MCF 10A (cell line): ENCODE results near the gene PLA2G6. TPM values are rescaled to one million over a fixed set of nuclear protein-coding genes. Genes with fewer than 3 reads are reported as not detected.
"Not testable (repeated sequence)": the region's sequence is repeated elsewhere in the genome, so short reads cannot be mapped to it uniquely, and the experiment has no call there.

Source experiments
- BruUV-seq: library from RNA; stranded (reverse); fragments of 400-500 nt; replicated peaks from 2 replicates; lab custom pipeline; 2021; lab: Mats Ljungman, UMichigan
- CTCF ChIA-PET: fragments of 300-600 bp; sonication (Branson Sonifier 250); formaldehyde crosslinking; extraction: SDS; loops from one replicate; lab custom pipeline; 2021; ENCODE audit warnings: antibody characterized with exemption, inconsistent platforms; lab: Yijun Ruan, JAX
- POLR2A ChIA-PET: fragments of 300-600, 350-650 bp; sonication (Branson Sonifier 250); formaldehyde crosslinking; extraction: SDS; loops from one replicate; lab custom pipeline; 2020; ENCODE audit warnings: antibody characterized with exemption, inconsistent platforms; lab: Yijun Ruan, JAX
- DNase-seq: peaks from one replicate; pipeline ENCODE4 v3.0.0-alpha.2; 2018; ENCODE audit not compliant: unreplicated experiment
- H3K27ac Mint-ChIP-seq: one replicate; pipeline ENCODE4 v1.8.0; 2022; ENCODE audit warnings: mild to moderate bottlenecking, low read depth, mixed read lengths; ENCODE audit not compliant: unreplicated experiment
- H3K27me3 Mint-ChIP-seq: one replicate; pipeline ENCODE4 v1.8.0; 2022; ENCODE audit warnings: mixed read lengths; ENCODE audit not compliant: insufficient read depth, unreplicated experiment
- H3K36me3 Mint-ChIP-seq: one replicate; pipeline ENCODE4 v1.8.0; 2022; ENCODE audit warnings: mild to moderate bottlenecking, moderate library complexity, mixed read lengths; ENCODE audit not compliant: insufficient read depth, unreplicated experiment
- H3K4me1 Mint-ChIP-seq: one replicate; pipeline ENCODE4 v1.8.0; 2022; ENCODE audit warnings: mixed read lengths; ENCODE audit not compliant: insufficient read depth, unreplicated experiment
- H3K4me3 Mint-ChIP-seq: one replicate; pipeline ENCODE4 v1.8.0; 2022; ENCODE audit warnings: mild to moderate bottlenecking, moderate library complexity, mixed read lengths; ENCODE audit not compliant: unreplicated experiment
- H3K9me3 Mint-ChIP-seq: one replicate; pipeline ENCODE4 v1.8.0; 2022; ENCODE audit warnings: mixed read lengths; ENCODE audit not compliant: unreplicated experiment
- CTCF ChIP-seq: fragments of 200-600 bp; IDR thresholded peaks from one replicate; pipeline ENCODE4 v1.8.0; 2022; ENCODE audit warnings: antibody characterized with exemption, mild to moderate bottlenecking; ENCODE audit not compliant: unreplicated experiment
- intact Hi-C: fragments of 100-400 bp; cut with micrococcal nuclease; formaldehyde crosslinking; loops from 2 replicates; pipeline ENCODE4 v1.14.1; 2022
- total RNA-seq: library from RNA; stranded (reverse); gene quantifications from 2 replicates; pipeline ENCODE4 v1.2.3, GENCODE V29; 2022

Gene PLA2G6
- total RNA-seq, 1 experiment from 2014 or later = 37.5 TPM

- DNase-seq = peak; percentile 85
- intact Hi-C loops = loop anchor here (1.0 kb wide), 1 partner anchor 64 kb away; no protein-coding TSS in a partner anchor
- Mint-ChIP-seq H3K9me3 (no peaks in the 10 kb centered on the region), H3K27ac (peak overlapping the region; percentile 99), H3K27me3 (no peaks in the 10 kb centered on the region), H3K36me3 (peaks cover 12% of the 10 kb centered on the region), H3K4me1 (peaks cover 43% of the 10 kb centered on the region), H3K4me3 (peak overlapping the region; percentile 24)
- no peak for TF ChIP-seq CTCF
- POLR2A ChIA-PET = interaction anchor here (0.7 to 8.5 kb wide), 14 partner anchors 26 to 221 kb away, joined by 3 to 134 read pairs (median 4); partner anchors contain the start of gene MAFF
- no TSS peak for BruUV-seq
- CTCF ChIA-PET = interaction anchor here (0.5 to 1.4 kb wide), 7 partner anchors 12 to 126 kb away, joined by 3 to 4 read pairs (median 3); no protein-coding TSS in a partner anchor
These were observed 3.6 kb downstream of the PLA2G6 start for GRCh38 chr22:38177926-38178604.

DNA sequence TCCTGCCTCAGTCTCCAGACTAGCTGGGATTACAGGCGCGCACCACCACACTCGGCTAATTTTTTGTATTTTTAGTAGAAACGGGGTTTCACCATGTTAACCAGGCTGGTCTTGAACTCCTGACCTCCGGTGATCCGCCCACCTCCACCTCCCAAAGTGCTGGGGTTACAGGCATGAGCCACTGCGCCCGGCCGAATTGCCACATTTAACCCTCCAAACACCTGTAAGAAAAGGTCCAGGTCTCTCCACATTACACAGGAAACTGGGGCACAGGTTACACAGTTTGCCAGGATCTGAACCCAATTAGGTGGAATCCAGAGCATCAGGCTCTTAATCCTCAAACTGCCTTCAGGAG is 4.1 kb downstream of the PLA2G6 start:
- BruUV-seq, DNase-seq, H3K27me3 Mint-ChIP-seq, intact Hi-C loops, H3K9me3 Mint-ChIP-seq: not testable (repeated sequence)
- CTCF ChIA-PET = interaction anchor here (0.9 to 1.4 kb wide), 2 partner anchors 62 to 125 kb away, joined by 3 read pairs; no protein-coding TSS in a partner anchor
- H3K4me3 Mint-ChIP-seq = peak overlapping the region; percentile 24
- POLR2A ChIA-PET = interaction anchor here (0.7 to 8.5 kb wide), 11 partner anchors 26 to 147 kb away, joined by 3 to 134 read pairs (median 4); partner anchors contain the start of gene MAFF
- H3K4me1 Mint-ChIP-seq = peaks cover 48% of the 10 kb centered on the region
- peaks cover 12% of the 10 kb centered on the region for H3K36me3 Mint-ChIP-seq
- H3K27ac Mint-ChIP-seq = peak overlapping the region; percentile 99

DNA sequence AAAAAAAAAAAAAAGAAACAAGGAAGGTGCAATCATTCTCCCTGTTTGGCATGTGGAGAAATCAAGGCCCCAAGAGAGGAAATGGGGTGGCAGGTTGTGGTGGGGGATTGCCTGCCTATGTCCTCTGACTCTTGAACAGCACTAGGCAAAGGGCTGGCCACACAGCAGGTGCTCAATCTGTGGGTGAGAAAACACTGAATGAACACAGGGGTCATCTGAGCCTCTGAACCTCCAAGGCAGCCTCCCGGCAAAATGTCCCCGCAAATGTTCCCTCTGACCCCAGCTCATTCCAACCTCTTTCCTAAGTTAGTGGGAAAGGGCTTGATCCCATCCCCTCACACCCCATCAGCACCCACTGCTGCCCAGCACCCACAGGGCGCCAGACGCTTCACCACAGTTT is 4.6 kb downstream of the PLA2G6 start:
- Mint-ChIP-seq H3K27me3 (no peaks in the 10 kb centered on the region), H3K27ac (peak overlapping the region; percentile 99), H3K4me1 (peaks cover 51% of the 10 kb centered on the region), H3K36me3 (peaks cover 14% of the 10 kb centered on the region), H3K9me3 (no peaks in the 10 kb centered on the region), H3K4me3 (no peak overlapping the region)
- no TSS peak for BruUV-seq
- CTCF ChIA-PET = interaction anchor here (0.9 kb wide), 1 partner anchor 62 kb away, joined by 3 read pairs; no protein-coding TSS in a partner anchor
- intact Hi-C loops = no loop called here
- no peak for TF ChIP-seq CTCF
- POLR2A ChIA-PET = interaction anchor here (1.2 to 8.5 kb wide), 5 partner anchors 27 to 141 kb away, joined by 3 to 134 read pairs (median 7); partner anchors contain the start of gene MAFF
- no peak for DNase-seq

DNA sequence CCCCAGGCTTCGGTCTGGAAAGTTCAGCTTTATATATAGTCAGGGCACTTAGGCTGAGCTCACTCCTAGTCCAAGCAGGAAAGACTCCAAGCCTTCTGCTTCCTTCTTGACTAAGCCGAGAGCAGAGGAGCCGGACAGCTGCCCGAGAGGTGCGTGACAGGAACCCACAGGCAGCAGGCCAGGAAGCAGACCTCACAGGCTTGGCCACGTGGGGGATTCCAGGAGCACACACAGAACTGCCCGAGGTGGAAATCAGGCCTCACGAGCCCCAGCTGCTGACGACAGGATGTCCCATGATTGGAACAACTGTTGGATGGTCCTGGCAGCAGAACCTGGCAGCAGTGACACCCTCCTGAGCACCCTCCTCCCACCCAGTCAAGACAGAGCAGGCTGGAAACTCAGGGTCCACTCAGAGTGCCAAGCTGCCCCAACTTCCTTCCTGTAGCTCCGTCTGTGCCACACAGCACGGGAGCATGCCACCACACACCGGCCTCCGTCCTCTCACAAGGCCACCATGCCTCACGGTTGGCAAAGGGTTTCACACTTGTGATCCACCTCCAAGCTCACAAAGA is 5.4 kb downstream of the PLA2G6 start:
- Mint-ChIP-seq H3K4me1 (peaks cover 55% of the 10 kb centered on the region), H3K4me3 (no peak overlapping the region), H3K36me3 (peaks cover 10% of the 10 kb centered on the region), H3K9me3 (no peaks in the 10 kb centered on the region), H3K27ac (peak overlapping the region; percentile 64), H3K27me3 (no peaks in the 10 kb centered on the region)
- no peak for TF ChIP-seq CTCF
- POLR2A ChIA-PET = interaction anchor here (1.2 to 8.5 kb wide), 2 partner anchors 27 to 136 kb away, joined by 5 to 134 read pairs; partner anchors contain the start of gene MAFF
- intact Hi-C loops = no loop called here
- DNase-seq = peak; percentile 84
- no TSS peak for BruUV-seq
- CTCF ChIA-PET = interaction anchor here (1.5 to 1.6 kb wide), 2 partner anchors 53 to 124 kb away, joined by 3 to 6 read pairs; no protein-coding TSS in a partner anchor
